SK-N-SH treated with all-trans-retinoic acid at 6 μM for 48 hours (cell line): ENCODE measurements around the gene RSF1.
A peak's percentile ranks its signal among the peaks of the same experiment; 100 is the strongest.
"Not testable (repeated sequence)": the region's sequence is repeated elsewhere in the genome, so short reads cannot be mapped to it uniquely, and the experiment has no call there.

Source experiments
- ATAC-seq: fragments of 200-7000 bp; cut with Tn5 transposase; 3 replicates; pipeline ENCODE4 v1.9.1; 2020; ENCODE audit warnings: mild to moderate bottlenecking, moderate library complexity
- ARNTL ChIP-seq: fragments of 450-650 bp; formaldehyde crosslinking; IDR thresholded peaks from 2 replicates; pipeline ENCODE4 v1.5.0; 2020; ENCODE audit warnings: low read depth, mild to moderate bottlenecking, moderate library complexity, borderline replicate concordance
- BACH2 ChIP-seq: fragments of 250-450 bp; sonication (Bioruptor Pico); IDR thresholded peaks from 2 replicates; pipeline ENCODE4 v1.9.0; 2021; ENCODE audit warnings: mild to moderate bottlenecking, borderline replicate concordance
- CREB5 ChIP-seq: fragments of 250-450 bp; sonication (Bioruptor Pico); IDR thresholded peaks from 2 replicates; pipeline ENCODE4 v1.5.1; 2020; ENCODE audit warnings: low read depth, mild to moderate bottlenecking, moderate library complexity
- CSDC2 ChIP-seq: fragments of 250-450 bp; sonication (Bioruptor Pico); IDR thresholded peaks from 2 replicates; pipeline ENCODE4 v1.5.0; 2020; ENCODE audit warnings: mild to moderate bottlenecking, moderate library complexity
- CSRNP3 ChIP-seq: fragments of 250-450 bp; sonication (Bioruptor Pico); IDR thresholded peaks from 2 replicates; pipeline ENCODE4 v1.5.1; 2021; ENCODE audit warnings: mild to moderate bottlenecking, moderate library complexity
- ESRRG ChIP-seq: fragments of 250-450 bp; sonication (Bioruptor Pico); IDR thresholded peaks from 2 replicates; pipeline ENCODE4 v1.6.1; 2021; ENCODE audit warnings: mild to moderate bottlenecking
- ISL1 ChIP-seq: fragments of 250-450 bp; sonication (Bioruptor Pico); IDR thresholded peaks from 2 replicates; pipeline ENCODE4 v2.1.2; 2022; ENCODE audit warnings: mild to moderate bottlenecking, moderate library complexity
- OSR1 ChIP-seq: fragments of 250-450 bp; sonication (Bioruptor Pico); IDR thresholded peaks from 2 replicates; pipeline ENCODE4 v1.8.0; 2022; ENCODE audit warnings: moderate library complexity, mild to moderate bottlenecking, inconsistent platforms
- PATZ1 ChIP-seq: fragments of 250-450 bp; sonication (Bioruptor Pico); IDR thresholded peaks from 2 replicates; pipeline ENCODE4 v1.8.0; 2020; ENCODE audit warnings: mild to moderate bottlenecking, moderate library complexity, borderline replicate concordance
- POU6F1 ChIP-seq: fragments of 250-450 bp; sonication (Bioruptor Pico); IDR thresholded peaks from 2 replicates; pipeline ENCODE4 v1.8.0; 2021; ENCODE audit warnings: low read depth, mild to moderate bottlenecking, moderate library complexity, borderline replicate concordance
- PPARA ChIP-seq: fragments of 250-450 bp; sonication (Bioruptor Pico); IDR thresholded peaks from 2 replicates; pipeline ENCODE4 v1.5.0; 2020; ENCODE audit warnings: mild to moderate bottlenecking, borderline replicate concordance
- SNAI2 ChIP-seq: fragments of 250-450 bp; sonication (Bioruptor Pico); IDR thresholded peaks from 2 replicates; pipeline ENCODE4 v1.5.0; 2020; ENCODE audit warnings: mild to moderate bottlenecking, moderate library complexity
- TCF4 ChIP-seq: fragments of 250-450 bp; sonication (Bioruptor Pico); IDR thresholded peaks from 2 replicates; pipeline ENCODE4 v1.8.0; 2021; ENCODE audit warnings: mild to moderate bottlenecking, moderate library complexity, borderline replicate concordance
- TOX ChIP-seq: fragments of 250-450 bp; sonication (Bioruptor Pico); IDR thresholded peaks from 2 replicates; pipeline ENCODE4 v1.8.0; 2021; ENCODE audit warnings: mild to moderate bottlenecking, moderate library complexity, borderline replicate concordance
- TSHZ2 ChIP-seq: fragments of 250-450 bp; sonication (Bioruptor Pico); IDR thresholded peaks from 2 replicates; pipeline ENCODE4 v1.5.0; 2020; ENCODE audit warnings: mild to moderate bottlenecking, moderate library complexity
- ZC3H10 ChIP-seq: fragments of 250-450 bp; sonication (Bioruptor Pico); IDR thresholded peaks from 2 replicates; pipeline ENCODE4 v1.5.1; 2021; ENCODE audit warnings: mild to moderate bottlenecking, moderate library complexity
- ZFP3 ChIP-seq: fragments of 250-450 bp; sonication (Bioruptor Pico); IDR thresholded peaks from 2 replicates; pipeline ENCODE4 v1.5.0; 2020; ENCODE audit warnings: mild to moderate bottlenecking, moderate library complexity
- ZFP30 ChIP-seq: fragments of 450-650 bp; formaldehyde crosslinking; IDR thresholded peaks from 2 replicates; pipeline ENCODE4 v1.5.0; 2022; ENCODE audit warnings: mild to moderate bottlenecking, moderate library complexity
- ZNF565 ChIP-seq: fragments of 450-650 bp; formaldehyde crosslinking; conservative IDR thresholded peaks from 2 replicates; pipeline ENCODE4 v1.5.0; 2020; ENCODE audit warnings: low read depth, mild to moderate bottlenecking, moderate library complexity
- ZNF70 ChIP-seq: fragments of 450-650 bp; formaldehyde crosslinking; IDR thresholded peaks from 2 replicates; pipeline ENCODE4 v1.5.0; 2020; ENCODE audit warnings: mild to moderate bottlenecking, moderate library complexity
- ZNF8 ChIP-seq: fragments of 450-650 bp; formaldehyde crosslinking; IDR thresholded peaks from 2 replicates; pipeline ENCODE4 v1.5.0; 2020; ENCODE audit warnings: mild to moderate bottlenecking, moderate library complexity

Gene RSF1

GRCh38 chr11:77823775-77824174, 3.3 kb upstream of the RSF1 start:
- TF ChIP-seq TCF4 (CRISPR knock-in tag) (no peak), ARNTL (CRISPR knock-in tag) (no peak), TSHZ2 (CRISPR knock-in tag) (no peak), ZFP3 (CRISPR knock-in tag) (no peak), ZNF565 (CRISPR knock-in tag) (no peak), ZNF70 (no peak)
- no peak for ATAC-seq

GRCh38 chr11:77822126-77822525, 1.6 kb upstream of the RSF1 start:
- ATAC-seq: not testable (repeated sequence)

GRCh38 chr11:77821349-77821851, 878 bp upstream of the RSF1 start:
- ATAC-seq: peak; percentile 18
- TF ChIP-seq TSHZ2 (CRISPR knock-in tag) (no peak), ZNF8 (no peak), CREB5 (no peak), POU6F1 (CRISPR knock-in tag) (no peak), CSDC2 (CRISPR knock-in tag) (no peak), ZFP30 (CRISPR knock-in tag) (no peak), ZC3H10 (CRISPR knock-in tag) (no peak), ARNTL (CRISPR knock-in tag) (no peak), TOX (CRISPR knock-in tag) (no peak), PPARA (CRISPR knock-in tag) (no peak), CSRNP3 (CRISPR knock-in tag) (no peak), ESRRG (CRISPR knock-in tag) (no peak), OSR1 (CRISPR knock-in tag) (no peak), PATZ1 (CRISPR knock-in tag) (no peak), ISL1 (CRISPR knock-in tag) (no peak), SNAI2 (CRISPR knock-in tag) (no peak), ZNF70 (no peak), BACH2 (CRISPR knock-in tag) (no peak)
- TF ChIP-seq, all 23 proteins: peak for 0
